Lung (tissue), 12 donors: Measurements from ENCODE around the gene PTAFR. TPM values are rescaled to one million over a fixed set of nuclear protein-coding genes. Genes with fewer than 3 reads are reported as not detected.
"Not testable (repeated sequence)": the region's sequence is repeated elsewhere in the genome, so short reads cannot be mapped to it uniquely, and the experiment has no call there.

Source experiments
- ATAC-seq: fragments of 200-7000 bp; cut with Tn5 transposase; one replicate; pipeline ENCODE4 v1.9.1; 2020; ENCODE audit warnings: moderate number of reproducible peaks; ENCODE audit not compliant: insufficient read depth, low FRiP score
- DNase-seq, 3 donors: peaks; one replicate each; pipeline ENCODE4 v3.0.0-alpha.2; 2013 to 2017
- H3K27ac ChIP-seq, 2 donors: one replicate each; pipeline ENCODE4 v1.5.1; 2013; ENCODE audit warnings: mild to moderate bottlenecking in 2 of 2, moderate library complexity in 2 of 2, control low read depth in 1 of 2, inconsistent platforms in 1 of 2, low read depth in 1 of 2, low read length in 1 of 2
- H3K27me3 ChIP-seq, 3 donors: one replicate each; pipeline ENCODE4 v1.5.1; 2013; ENCODE audit warnings: low read length in 2 of 3; ENCODE audit not compliant: control insufficient read depth in 3 of 3, insufficient read depth in 3 of 3
- H3K36me3 ChIP-seq, 4 donors: one replicate each; pipeline ENCODE4 v1.5.1; 2013; ENCODE audit warnings: low read length in 4 of 4, mild to moderate bottlenecking in 1 of 4, moderate library complexity in 1 of 4; ENCODE audit not compliant: control insufficient read depth in 4 of 4, insufficient read depth in 4 of 4
- H3K4me1 ChIP-seq, 5 donors: one replicate each; pipeline ENCODE4 v1.5.1; 2013; ENCODE audit warnings: low read length in 5 of 5, mild to moderate bottlenecking in 2 of 5, moderate library complexity in 1 of 5; ENCODE audit not compliant: control insufficient read depth in 5 of 5, insufficient read depth in 5 of 5
- H3K4me3 ChIP-seq: one replicate; pipeline ENCODE4 v1.5.1; 2013; ENCODE audit warnings: mild to moderate bottlenecking, control low read depth, moderate library complexity
- H3K9ac ChIP-seq, 2 donors: one replicate each; pipeline ENCODE4 v1.5.1; 2013; ENCODE audit warnings: low read length in 2 of 2, control low read depth in 1 of 2; ENCODE audit not compliant: insufficient read depth in 1 of 2
- H3K9me3 ChIP-seq, 4 donors: one replicate each; pipeline ENCODE4 v1.5.1; 2013; ENCODE audit warnings: low read length in 3 of 4, mild to moderate bottlenecking in 1 of 4, moderate library complexity in 1 of 4; ENCODE audit not compliant: control insufficient read depth in 4 of 4, insufficient read depth in 3 of 4
- WGBS, 2 donors: extraction: QIAGEN DNeasy Blood & Tissue Kit; methylation state at CpG; one replicate each; pipeline ENCODE4 v1.1.7; 2013; 5-methylcytosine and 5-hydroxymethylcytosine counted together
- polyA plus RNA-seq, 2 donors: library from polyadenylated mRNA; stranded (reverse); fragments of 200-250 nt; gene quantifications; one replicate each; pipeline ENCODE4 v1.2.1, GENCODE V29; 2013
- total RNA-seq, 2 donors: library from RNA; depleted of rRNA in 1 of 2; stranded (reverse); fragments of >200 nt in 1 of 2; gene quantifications; one replicate each; pipeline ENCODE4 v1.2.1, GENCODE V29; 2014 to 2021
- TF ChIP-seq, protein P1 (sequence below): IDR thresholded peaks from 2 replicates; pipeline ENCODE4 v1.5.1; 2012; ENCODE audit warnings: mild to moderate bottlenecking; ENCODE audit errors: control extremely low read depth, extremely low read depth
- donor health status: control.
- donor health status: control.
- donor health status: Bipolar disorder and iron deficiency.
- donor health status: healthy.
- donor health status: DM: yes; HTN: yes; CAD: no.

The PTAFR gene
- total and polyA plus RNA-seq, 4 donors: 7.7 to 93.6 (median 23.3) TPM

DNA sequence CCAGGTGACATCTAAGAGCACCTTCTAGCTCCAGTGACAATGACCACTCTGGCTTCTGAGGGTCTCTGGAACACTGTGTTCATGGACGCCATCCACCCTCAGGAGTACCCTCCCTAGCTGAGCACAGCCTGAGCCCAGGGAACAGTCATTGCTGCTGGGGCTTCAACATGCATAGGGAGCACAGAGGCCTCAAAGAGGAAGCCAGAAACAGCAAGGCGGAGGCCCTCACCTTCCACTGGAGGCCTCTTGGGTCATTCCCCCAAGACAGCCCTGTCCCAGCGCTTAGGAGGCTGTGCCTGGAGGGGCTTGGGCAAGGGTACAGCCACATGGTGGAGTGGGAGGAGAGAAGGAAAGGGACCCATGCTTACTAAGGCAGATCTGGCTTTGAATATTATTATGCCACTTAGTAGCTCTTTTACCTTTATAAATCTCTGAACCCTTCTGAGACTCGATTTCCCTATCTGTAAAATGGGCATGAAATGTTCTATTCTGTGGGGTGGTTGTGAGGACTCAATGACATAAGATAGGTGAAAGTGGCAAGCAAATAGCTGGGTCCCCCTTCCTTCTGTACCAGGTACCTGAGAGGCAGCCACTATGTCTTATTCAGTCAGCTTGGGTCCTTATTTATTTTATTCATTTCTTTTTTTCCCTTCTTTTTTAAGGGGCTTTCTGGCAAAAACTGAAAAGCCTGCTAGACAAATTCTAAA is 32.8 kb downstream of the PTAFR start:
- WGBS, 2 donors: 83 to 90% methylated on average over 4 of the region's 4 CpGs
- Histone ChIP-seq H3K9me3 (no peaks in the 10 kb centered on the region), H3K4me3 (no peak overlapping the region), H3K27ac (no peak overlapping the region), H3K4me1 (peaks cover 0 to 3% (median 0%) of the 10 kb centered on the region in 5 donors), H3K9ac (no peak overlapping the region), H3K36me3 (no peaks in the 10 kb centered on the region), H3K27me3 (no peaks in the 10 kb centered on the region)
- ATAC-seq: no peak
- TF ChIP-seq, protein P1, sequence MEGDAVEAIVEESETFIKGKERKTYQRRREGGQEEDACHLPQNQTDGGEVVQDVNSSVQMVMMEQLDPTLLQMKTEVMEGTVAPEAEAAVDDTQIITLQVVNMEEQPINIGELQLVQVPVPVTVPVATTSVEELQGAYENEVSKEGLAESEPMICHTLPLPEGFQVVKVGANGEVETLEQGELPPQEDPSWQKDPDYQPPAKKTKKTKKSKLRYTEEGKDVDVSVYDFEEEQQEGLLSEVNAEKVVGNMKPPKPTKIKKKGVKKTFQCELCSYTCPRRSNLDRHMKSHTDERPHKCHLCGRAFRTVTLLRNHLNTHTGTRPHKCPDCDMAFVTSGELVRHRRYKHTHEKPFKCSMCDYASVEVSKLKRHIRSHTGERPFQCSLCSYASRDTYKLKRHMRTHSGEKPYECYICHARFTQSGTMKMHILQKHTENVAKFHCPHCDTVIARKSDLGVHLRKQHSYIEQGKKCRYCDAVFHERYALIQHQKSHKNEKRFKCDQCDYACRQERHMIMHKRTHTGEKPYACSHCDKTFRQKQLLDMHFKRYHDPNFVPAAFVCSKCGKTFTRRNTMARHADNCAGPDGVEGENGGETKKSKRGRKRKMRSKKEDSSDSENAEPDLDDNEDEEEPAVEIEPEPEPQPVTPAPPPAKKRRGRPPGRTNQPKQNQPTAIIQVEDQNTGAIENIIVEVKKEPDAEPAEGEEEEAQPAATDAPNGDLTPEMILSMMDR: no peak
- DNase-seq: no peak

DNA sequence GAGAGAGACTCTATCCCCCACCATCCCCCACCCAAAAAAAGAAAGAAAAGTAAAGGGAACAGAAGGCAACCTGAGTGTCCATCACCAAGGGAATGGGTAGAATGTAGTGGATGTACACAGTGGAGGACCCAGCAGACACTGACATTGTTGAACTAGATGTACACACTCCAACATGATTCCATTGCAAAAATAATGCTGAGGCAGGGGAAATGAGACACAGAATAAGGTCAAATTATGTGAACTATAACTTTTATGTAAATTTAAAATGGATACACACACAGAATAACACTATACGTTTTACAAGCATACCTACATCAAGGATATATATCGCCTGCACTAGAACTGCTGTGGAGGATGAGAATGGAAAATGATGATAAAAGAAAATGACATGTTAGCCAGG is 34.8 kb downstream of the PTAFR start:
- H3K4me1 ChIP-seq: peaks cover 0 to 3% (median 0%) of the 10 kb centered on the region in 5 donors

DNA sequence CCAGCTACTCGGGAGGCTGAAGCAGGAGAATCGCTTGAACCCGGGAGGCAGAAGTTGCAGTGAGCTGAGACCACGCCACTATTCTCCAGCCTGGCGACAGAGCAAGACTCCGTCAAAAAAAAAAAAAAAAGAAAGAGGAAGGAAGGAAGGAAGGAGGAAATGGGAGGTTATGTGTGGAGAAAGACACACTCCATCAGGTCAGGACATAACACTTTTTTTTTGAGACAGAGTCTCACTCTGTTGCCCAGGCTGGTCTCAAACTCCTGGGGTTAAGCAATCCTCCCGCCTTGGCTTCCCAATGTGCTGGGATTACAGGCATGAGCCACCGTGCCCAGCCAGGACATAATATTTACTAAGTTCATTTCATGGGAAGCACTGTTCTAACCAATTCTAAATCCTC is 36.6 kb downstream of the PTAFR start:
- not testable (repeated sequence) for DNase-seq, H3K9me3 ChIP-seq, H3K36me3 ChIP-seq, H3K9ac ChIP-seq, H3K27ac ChIP-seq, H3K27me3 ChIP-seq, H3K4me3 ChIP-seq, H3K4me1 ChIP-seq, ATAC-seq
- WGBS, 2 donors: 37 to 64% methylated on average over 8 of the region's 8 CpGs

More for the DNA sequence above, 34.8 kb downstream of the PTAFR start:
- Histone ChIP-seq H3K4me3 (no peak overlapping the region), H3K9ac (no peak overlapping the region), H3K36me3 (no peaks in the 10 kb centered on the region), H3K9me3 (no peaks in the 10 kb centered on the region), H3K27me3 (no peaks in the 10 kb centered on the region), H3K27ac (no peak overlapping the region)
- DNase-seq: no peak
- 95 to 96% methylated on average over 2 of the region's 2 CpGs for WGBS, 2 donors
- TF ChIP-seq, protein P1: no peak
- no peak for ATAC-seq

DNA sequence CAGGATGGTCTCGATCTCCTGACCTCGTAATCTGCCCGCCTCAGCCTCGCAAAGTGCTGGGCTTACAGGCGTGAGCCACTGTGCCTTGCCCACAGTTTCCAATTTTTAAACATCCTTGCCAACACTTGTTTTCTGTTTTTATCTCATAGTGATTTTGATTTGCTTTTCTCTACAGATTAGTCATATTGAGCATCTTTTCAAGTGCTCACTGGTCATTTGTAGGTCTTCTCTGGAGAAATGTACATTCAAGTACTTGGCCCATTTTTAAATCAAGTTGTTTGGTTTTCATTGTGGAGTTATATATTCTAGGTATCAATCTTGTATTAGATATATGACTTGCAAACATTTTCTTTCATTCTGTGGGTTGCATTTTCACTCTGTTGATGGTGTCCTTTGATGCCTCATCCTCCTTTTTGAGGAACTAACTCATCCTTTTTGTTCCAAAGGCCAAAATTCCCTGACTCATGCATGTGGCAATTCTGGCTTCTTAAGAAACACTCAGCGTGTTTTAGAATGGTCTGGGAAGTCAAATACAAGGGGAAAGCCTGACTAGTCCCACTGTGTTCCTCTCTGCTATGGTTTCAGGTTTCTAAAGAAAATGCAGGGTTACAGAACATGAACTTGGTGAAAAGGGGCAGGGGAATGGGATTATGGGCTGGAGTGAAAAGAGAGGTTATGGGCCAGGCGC is 37.3 kb downstream of the PTAFR start:
- 83 to 84% methylated on average over 7 of the region's 7 CpGs for WGBS, 2 donors
- ATAC-seq: no peak

More for the DNA sequence above, 37.3 kb downstream of the PTAFR start:
- Histone ChIP-seq H3K9ac (no peak overlapping the region), H3K4me3 (no peak overlapping the region), H3K27me3 (no peaks in the 10 kb centered on the region), H3K36me3 (no peaks in the 10 kb centered on the region), H3K4me1 (peaks cover 0 to 3% (median 0%) of the 10 kb centered on the region in 5 donors), H3K9me3 (no peaks in the 10 kb centered on the region), H3K27ac (no peak overlapping the region)
- TF ChIP-seq, protein P1: no peak
- peak in 1 of 3 donors; percentile 14 for DNase-seq
